Left forelimb (tissue), 1 donor: ENCODE measurements around the gene PLEKHG4B.

Experiments used
- DNase-seq: peaks from one replicate; pipeline ENCODE4 v3.0.0-alpha.2; 2018; ENCODE audit warnings: low spot score

The PLEKHG4B gene

GRCh38 chr5:169728-170094, 77.7 kb downstream of the PLEKHG4B start:
- DNase-seq, result no peak

- no peak for DNase-seq
Observed at GRCh38 chr5:170971-171800, 79.2 kb downstream of the PLEKHG4B start.

- DNase-seq, result no peak
Observed at GRCh38 chr5:171801-172331, 79.9 kb downstream of the PLEKHG4B start.

- no peak for DNase-seq
Observed at GRCh38 chr5:172421-172820, 80.5 kb downstream of the PLEKHG4B start.

GRCh38 chr5:172841-173251, 80.9 kb downstream of the PLEKHG4B start:
- no peak for DNase-seq

- no peak for DNase-seq
Observed at GRCh38 chr5:173392-174290, 81.7 kb downstream of the PLEKHG4B start.

- DNase-seq, result no peak
Observed at GRCh38 chr5:174291-174600, 82.3 kb downstream of the PLEKHG4B start.

- DNase-seq, result no peak
Observed at GRCh38 chr5:174876-175465, 83.0 kb downstream of the PLEKHG4B start.

GRCh38 chr5:176296-176823, 84.4 kb downstream of the PLEKHG4B start:
- DNase-seq, result no peak

- no peak for DNase-seq
Observed at GRCh38 chr5:178110-178509, 86.1 kb downstream of the PLEKHG4B start.

GRCh38 chr5:179401-179800, 87.4 kb downstream of the PLEKHG4B start:
- DNase-seq, result no peak

GRCh38 chr5:180286-180918, 88.4 kb downstream of the PLEKHG4B start:
- no peak for DNase-seq

GRCh38 chr5:181160-181559, 89.2 kb downstream of the PLEKHG4B start:
- no peak for DNase-seq

- DNase-seq, result no peak
Observed at GRCh38 chr5:181566-181965, 89.6 kb downstream of the PLEKHG4B start.

- DNase-seq, result no peak
Observed at GRCh38 chr5:182126-182525, 90.2 kb downstream of the PLEKHG4B start.

GRCh38 chr5:184471-184870, 92.5 kb downstream of the PLEKHG4B start:
- no peak for DNase-seq

GRCh38 chr5:185095-186070, 93.4 kb downstream of the PLEKHG4B start:
- DNase-seq, result no peak

- no peak for DNase-seq
Observed at GRCh38 chr5:186091-187041, 94.4 kb downstream of the PLEKHG4B start.

GRCh38 chr5:187042-187431, 95.1 kb downstream of the PLEKHG4B start:
- no peak for DNase-seq
